ENCODE results near the gene CXXC5. TPM values are rescaled to one million over a fixed set of nuclear protein-coding genes. Genes with fewer than 3 reads are reported as not detected.

CXXC5 gene
- total and polyA plus RNA-seq, 9 of the 15 experiments (the other 6 are each of a cell fraction or from before 2014, with no cell fraction given) = 1.9 to 123 (median 45.8) TPM

- DNase-seq (ENCODE audit: extremely low read depth in 1 of 4, low spot score in 3 of 4) (no peak), ATAC-seq (no peak), FAIRE-seq (no peak)
- Histone ChIP-seq H3K4me1 (replicated peaks in 1 of 2; ENCODE audit: control insufficient read depth in 2 of 2, insufficient read depth in 2 of 2, low read length in 2 of 2) (peaks cover 51 to 60% of the 10 kb centered on the region in 2 experiments), H3K4me2 (ENCODE audit: insufficient read depth, low read length) (no peak overlapping the region), H3K9ac (ENCODE audit: insufficient read depth in 1 of 2, low read depth in 2 of 2, low read length in 2 of 2) (no peak overlapping the region), H4K20me1 (replicated peaks; ENCODE audit: control insufficient read depth, insufficient read depth, low read length) (no peaks in the 10 kb centered on the region), H3K4me3 (no peak overlapping the region), H3K27me3 (ENCODE audit: control insufficient read depth in 2 of 2, insufficient read depth in 2 of 2, low read length in 2 of 2) (no peaks in the 10 kb centered on the region), H3K79me2 (ENCODE audit: control insufficient read depth, insufficient read depth, low read length) (peaks cover 6% of the 10 kb centered on the region; the same call in 2 of the 3 replicates), H2AFZ (ENCODE audit: low read depth, low read length) (no peak overlapping the region), H3K9me1 (ENCODE audit: control insufficient read depth, insufficient read depth, low read length) (no peaks in the 10 kb centered on the region), H3K27ac (ENCODE audit: extremely low read depth, low read depth, low read length) (no peak overlapping the region), H3K36me3 (ENCODE audit: control insufficient read depth, insufficient read depth, low read length) (peaks cover 10% of the 10 kb centered on the region; the same call in 1 of the 3 replicates), H3K9me3 (replicated peaks; ENCODE audit: control insufficient read depth, insufficient read depth, low read depth, low read length) (no peaks in the 10 kb centered on the region)
- 85% methylated on average over 6 of the region's 6 CpGs for WGBS (ENCODE audit: insufficient coverage, low coverage, missing lambda C conversion rate)
- in situ Hi-C loops (cut with MboI) (no loop called here), intact Hi-C loops (cut with micrococcal nuclease) (loop anchor here (5.0 to 10.0 kb wide), 3 partner anchors 75 to 270 kb away; partner anchors contain the start of gene UBE2D2)
- no TSS peak for BruUV-seq (replicated peaks)
- POLR2A ChIA-PET = interaction anchor here (0.7 to 2.7 kb wide), 6 partner anchors 7 to 75 kb away, joined by 3 to 9 read pairs (median 4); partner anchors contain the start of gene CXXC5
- TF ChIP-seq CBX5 (IDR thresholded peaks at IDR 0.05; ENCODE audit: borderline replicate concordance, low read depth) (no peak), TBP (optimal IDR thresholded peaks at IDR 0.05; ENCODE audit: low read depth, low read length) (no peak), ARID1B (IDR thresholded peaks at IDR 0.05) (no peak), SOX6 (IDR thresholded peaks at IDR 0.05) (no peak), USF1 (CRISPR knock-in tag; IDR thresholded peaks at IDR 0.05) (no peak), FOS (IDR thresholded peaks at IDR 0.05; ENCODE audit: extremely low read depth, insufficient read length) (no peak), HNRNPK (IDR thresholded peaks at IDR 0.05; ENCODE audit: low read depth, low read length, poor library complexity, severe bottlenecking) (no peak), PURB (CRISPR knock-in tag; IDR thresholded peaks at IDR 0.05; ENCODE audit: low read depth) (no peak), NONO (IDR thresholded peaks at IDR 0.05; ENCODE audit: low read depth in 2 of 2, low read length in 1 of 2) (no peak), YY1 (IDR thresholded peaks at IDR 0.05; ENCODE audit: borderline replicate concordance in 1 of 3, control insufficient read depth in 1 of 3, extremely low read depth in 1 of 3, insufficient read depth in 3 of 3, insufficient read length in 1 of 3, insufficient replicate concordance in 2 of 3, low read depth in 1 of 3, low read length in 2 of 3) (no peak), CLOCK (CRISPR knock-in tag; IDR thresholded peaks at IDR 0.05; ENCODE audit: borderline replicate concordance) (no peak), RBM34 (IDR thresholded peaks at IDR 0.05; ENCODE audit: borderline replicate concordance, insufficient read depth, low read length) (no peak), MEIS2 (IDR thresholded peaks at IDR 0.05; ENCODE audit: partially characterized antibody) (no peak)
- CTCF ChIA-PET (ENCODE audit: low intra/inter-chr PET ratio) = no interaction called here
Measured at GRCh38 chr5:139692148-139692547, 44.0 kb downstream of the CXXC5 start.

Measured in K562 (cell line).